ENCODE measurements around the gene NMUR1. TPM values are rescaled to one million over a fixed set of nuclear protein-coding genes. Genes with fewer than 3 reads are reported as not detected.

Gene NMUR1
- total RNA-seq, 2 donors from 2014 or later, result 2.3 to 6.3 TPM

GRCh38 chr2:231483398-231484329 is 46.6 kb downstream of the NMUR1 start:
- DNase-seq, result no peak
- Histone ChIP-seq H3K27ac (peak overlapping the region in 2 of 4 donors; percentile 47 to 48), H3K36me3 (replicated peaks in 1 of 2; ENCODE audit: insufficient read depth in 1 of 2, low read depth in 2 of 2) (no peaks in the 10 kb centered on the region), H3K27me3 (no peaks in the 10 kb centered on the region), H3K4me1 (no peaks in the 10 kb centered on the region), H3K4me3 (no peak overlapping the region), H3K9me3 (no peaks in the 10 kb centered on the region)
- WGBS, 2 donors, result 58 to 65% methylated on average over 34 to 51 of the region's 65 CpGs
- TF ChIP-seq CTCF (IDR thresholded peaks at IDR 0.05) (no peak), POLR2A (IDR thresholded peaks at IDR 0.05) (no peak)
- intact Hi-C loops (cut with DNase I), result loop anchor here (5.0 kb wide), 1 partner anchor 74 kb away; no protein-coding TSS in a partner anchor
- ATAC-seq, result peak; percentile 25

- intact Hi-C loops (cut with DNase I), result loop anchor here (5.0 kb wide), 1 partner anchor 74 kb away; no protein-coding TSS in a partner anchor
- peak in 2 of 3 donors; percentile 43 to 56 for TF ChIP-seq POLR2A (IDR thresholded peaks at IDR 0.05)
- TF ChIP-seq CTCF (IDR thresholded peaks at IDR 0.05), result peak; percentile 79 to 97 (median 87)
- no peak overlapping the region for H3K4me3 ChIP-seq
- peak; percentile 75 to 83 (median 81) for DNase-seq
- no peaks in the 10 kb centered on the region for H3K4me1 ChIP-seq
- no peaks in the 10 kb centered on the region for H3K36me3 ChIP-seq (replicated peaks in 1 of 2; ENCODE audit: insufficient read depth in 1 of 2, low read depth in 2 of 2)
- WGBS, 2 donors, result 16 to 51% methylated on average over 5 to 36 of the region's 36 CpGs
- peak overlapping the region in 3 of 4 donors; percentile 25 to 48 (median 47) for H3K27ac ChIP-seq
- H3K27me3 ChIP-seq, result no peaks in the 10 kb centered on the region
- no peaks in the 10 kb centered on the region for H3K9me3 ChIP-seq
- ATAC-seq, result peak; percentile 95
Observed at GRCh38 chr2:231482806-231483391, 47.3 kb downstream of the NMUR1 start.

GRCh38 chr2:231480781-231481180 is 49.5 kb downstream of the NMUR1 start:
- intact Hi-C loops (cut with DNase I), result loop anchor here (5.0 kb wide), 1 partner anchor 77 kb away; no protein-coding TSS in a partner anchor
- DNase-seq, result no peak
- 76% methylated on average over 3 of the region's 3 CpGs; no CpG with 5 or more reads in 1 of the 2 donors for WGBS, 2 donors
- H3K9me3 ChIP-seq, result no peaks in the 10 kb centered on the region
- no peaks in the 10 kb centered on the region for H3K27me3 ChIP-seq
- H3K4me3 ChIP-seq, result no peak overlapping the region
- no peak for ATAC-seq
- H3K27ac ChIP-seq, result no peak overlapping the region
- TF ChIP-seq CTCF (IDR thresholded peaks at IDR 0.05) (no peak), POLR2A (IDR thresholded peaks at IDR 0.05) (no peak)
- no peaks in the 10 kb centered on the region for H3K4me1 ChIP-seq
- H3K36me3 ChIP-seq (replicated peaks in 1 of 2; ENCODE audit: insufficient read depth in 1 of 2, low read depth in 2 of 2), result no peaks in the 10 kb centered on the region

GRCh38 chr2:231479455-231479854 is 50.8 kb downstream of the NMUR1 start:
- DNase-seq (no peak), ATAC-seq (no peak)
- H3K27ac ChIP-seq, result no peak overlapping the region
- H3K4me3 ChIP-seq, result no peak overlapping the region
- TF ChIP-seq POLR2A (IDR thresholded peaks at IDR 0.05) (no peak), CTCF (IDR thresholded peaks at IDR 0.05) (no peak)
- no peaks in the 10 kb centered on the region for H3K4me1 ChIP-seq
- no peaks in the 10 kb centered on the region for H3K27me3 ChIP-seq
- intact Hi-C loops (cut with DNase I), result no loop called here
- no peaks in the 10 kb centered on the region for H3K9me3 ChIP-seq
- H3K36me3 ChIP-seq (replicated peaks in 1 of 2; ENCODE audit: insufficient read depth in 1 of 2, low read depth in 2 of 2), result no peaks in the 10 kb centered on the region
- WGBS, 2 donors, result 85 to 89% methylated on average over 9 of the region's 9 CpGs

Measured in body of pancreas (tissue), 4 donors.